Peyer's patch (tissue), 4 donors: ENCODE data around the gene SLC17A5. TPM values are rescaled to one million over a fixed set of nuclear protein-coding genes. Genes with fewer than 3 reads are reported as not detected.

Experiments used
- DNase-seq, 3 donors: peaks; one replicate each; pipeline ENCODE4 v3.0.0-alpha.2; 2017 to 2019
- H3K27ac ChIP-seq, 4 donors: fragments of 200-600 bp; sonication (generic); one replicate each; pipeline ENCODE4 v1.5.1; 2016 to 2019
- H3K27me3 ChIP-seq, 2 donors: fragments of 200-600 bp; sonication (generic); one replicate each; pipeline ENCODE4 v1.5.1; 2019
- H3K36me3 ChIP-seq, 3 donors: fragments of 200-600 bp; sonication (generic); one replicate each; pipeline ENCODE4 v1.5.1; 2016 to 2019
- H3K4me1 ChIP-seq, 4 donors: fragments of 200-600 bp; sonication (generic); one replicate each; pipeline ENCODE4 v1.5.1; 2016 to 2019
- H3K4me3 ChIP-seq, 4 donors: fragments of 200-600 bp; sonication (generic); 1 replicate in 3 of 4; 2 replicates in 1 of 4; pipeline ENCODE4 v1.5.1; 2016 to 2019; ENCODE audit warnings: mild to moderate bottlenecking in 1 of 4
- H3K9me3 ChIP-seq, 4 donors: fragments of 200-600 bp; sonication (generic); one replicate each; pipeline ENCODE4 v1.5.1; 2016 to 2019; ENCODE audit warnings: mild to moderate bottlenecking in 1 of 4
- POLR2A ChIP-seq, 2 donors: fragments of 450-650 bp; IDR thresholded peaks; one replicate each; pipeline ENCODE4 v1.5.1; 2017; ENCODE audit warnings: antibody characterized with exemption in 2 of 2, mild to moderate bottlenecking in 2 of 2, moderate library complexity in 2 of 2
- total RNA-seq, 4 donors: library from RNA; depleted of rRNA; stranded (reverse); fragments of >200 nt; gene quantifications; one replicate each; pipeline ENCODE4 v1.1.0, GENCODE V29; 2016
- TF ChIP-seq, protein P1 (sequence below), 6 experiments: fragments of 450-650 bp in 4 of 6; fragments of 200-600 bp in 2 of 6; sonication (generic) in 1 of 6; IDR thresholded peaks; one replicate each; pipeline ENCODE4 v1.5.1; 2017 to 2019; ENCODE audit warnings: antibody characterized with exemption in 6 of 6, mild to moderate bottlenecking in 3 of 6, moderate library complexity in 1 of 6

Gene SLC17A5
- total RNA-seq, 4 donors from 2014 or later: 6.6 to 49.7 (median 26.3) TPM

DNA sequence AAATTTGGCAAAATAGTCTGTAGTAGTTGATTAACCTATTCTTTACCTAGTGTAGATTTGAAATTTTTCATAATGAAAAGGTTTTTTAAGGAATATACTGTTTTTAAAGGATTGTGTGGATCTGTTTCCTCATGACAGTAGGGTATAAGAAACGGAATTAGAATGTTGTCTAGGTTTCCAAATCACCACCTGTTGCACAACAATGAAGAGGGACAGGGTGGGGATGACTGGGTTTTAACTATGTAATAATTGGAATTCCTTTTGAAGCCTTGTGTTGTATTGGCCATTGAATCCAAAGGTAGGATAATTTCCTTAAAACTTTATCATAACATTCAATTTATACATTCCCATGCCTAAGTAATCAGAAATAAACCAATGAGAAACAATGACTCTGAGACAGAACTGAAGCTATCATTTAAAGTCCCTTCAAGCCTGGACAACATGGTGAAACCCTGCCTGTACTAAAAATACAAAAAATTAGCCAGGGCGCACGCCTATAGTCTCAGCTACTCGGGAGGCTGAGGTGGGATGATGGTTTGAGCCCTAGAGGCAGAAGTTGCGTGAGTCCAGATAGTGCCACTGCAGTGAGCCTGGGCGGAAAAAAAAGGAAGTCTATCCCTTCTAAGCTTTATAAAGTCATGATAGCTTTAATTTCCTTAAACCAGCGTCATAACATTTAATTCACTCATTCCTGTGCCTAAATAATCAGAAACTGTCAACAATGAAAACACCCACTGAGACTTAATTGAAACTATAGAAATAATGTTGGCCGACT lies 18.3 kb upstream of the SLC17A5 start:
- H3K36me3 ChIP-seq: no peaks in the 10 kb centered on the region
- no peak overlapping the region for H3K4me3 ChIP-seq
- no peak overlapping the region for H3K27ac ChIP-seq
- no peaks in the 10 kb centered on the region for H3K27me3 ChIP-seq
- no peaks in the 10 kb centered on the region for H3K9me3 ChIP-seq
- no peaks in the 10 kb centered on the region for H3K4me1 ChIP-seq
- DNase-seq: no peak
- TF ChIP-seq POLR2A (IDR thresholded peaks at IDR 0.05): no peak
- TF ChIP-seq, protein P1, sequence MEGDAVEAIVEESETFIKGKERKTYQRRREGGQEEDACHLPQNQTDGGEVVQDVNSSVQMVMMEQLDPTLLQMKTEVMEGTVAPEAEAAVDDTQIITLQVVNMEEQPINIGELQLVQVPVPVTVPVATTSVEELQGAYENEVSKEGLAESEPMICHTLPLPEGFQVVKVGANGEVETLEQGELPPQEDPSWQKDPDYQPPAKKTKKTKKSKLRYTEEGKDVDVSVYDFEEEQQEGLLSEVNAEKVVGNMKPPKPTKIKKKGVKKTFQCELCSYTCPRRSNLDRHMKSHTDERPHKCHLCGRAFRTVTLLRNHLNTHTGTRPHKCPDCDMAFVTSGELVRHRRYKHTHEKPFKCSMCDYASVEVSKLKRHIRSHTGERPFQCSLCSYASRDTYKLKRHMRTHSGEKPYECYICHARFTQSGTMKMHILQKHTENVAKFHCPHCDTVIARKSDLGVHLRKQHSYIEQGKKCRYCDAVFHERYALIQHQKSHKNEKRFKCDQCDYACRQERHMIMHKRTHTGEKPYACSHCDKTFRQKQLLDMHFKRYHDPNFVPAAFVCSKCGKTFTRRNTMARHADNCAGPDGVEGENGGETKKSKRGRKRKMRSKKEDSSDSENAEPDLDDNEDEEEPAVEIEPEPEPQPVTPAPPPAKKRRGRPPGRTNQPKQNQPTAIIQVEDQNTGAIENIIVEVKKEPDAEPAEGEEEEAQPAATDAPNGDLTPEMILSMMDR (IDR thresholded peaks at IDR 0.05): no peak

DNA sequence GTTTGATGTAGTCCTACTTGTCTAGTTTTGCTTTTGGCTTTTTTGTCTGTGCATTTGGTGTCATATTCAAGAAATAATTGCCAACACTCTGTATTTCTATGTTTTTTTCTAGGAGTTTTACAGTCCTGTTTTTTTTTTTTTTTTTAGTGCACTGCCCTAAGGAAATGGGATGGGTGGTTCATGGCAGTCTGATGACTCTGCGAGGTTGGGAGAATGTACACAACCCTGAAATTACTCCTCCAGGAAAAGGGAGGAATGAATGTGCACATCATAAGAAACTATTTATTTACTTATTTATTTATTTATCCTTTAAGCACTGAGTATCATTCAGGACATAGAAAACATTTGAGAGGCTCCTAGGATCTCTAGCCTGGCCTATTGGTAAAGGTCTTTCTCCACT lies 15.2 kb upstream of the SLC17A5 start:
- no peaks in the 10 kb centered on the region for H3K27me3 ChIP-seq
- no peaks in the 10 kb centered on the region for H3K4me1 ChIP-seq
- no peak for DNase-seq
- TF ChIP-seq POLR2A (IDR thresholded peaks at IDR 0.05): no peak
- TF ChIP-seq, protein P1 (IDR thresholded peaks at IDR 0.05): no peak
- H3K9me3 ChIP-seq: no peaks in the 10 kb centered on the region
- no peak overlapping the region for H3K4me3 ChIP-seq
- no peak overlapping the region for H3K27ac ChIP-seq
- no peaks in the 10 kb centered on the region for H3K36me3 ChIP-seq

DNA sequence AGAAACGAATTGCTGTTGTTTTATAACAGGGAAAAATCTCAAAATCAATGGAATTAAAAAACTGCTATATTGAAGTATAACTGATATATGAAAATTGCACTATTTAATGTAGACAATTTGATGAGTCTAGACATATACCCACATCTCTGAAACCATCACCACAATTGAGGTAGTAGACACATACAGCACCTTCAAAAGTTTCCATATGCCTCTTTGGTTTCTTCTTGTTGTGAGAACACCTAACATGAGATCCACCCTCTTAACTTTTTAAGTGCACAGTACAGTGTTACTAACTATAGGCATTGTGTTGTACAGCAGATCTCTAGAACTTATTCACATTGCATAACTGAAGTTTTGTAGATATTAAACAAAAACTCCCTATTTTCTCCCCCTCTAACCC lies 14.0 kb upstream of the SLC17A5 start:
- no peaks in the 10 kb centered on the region for H3K36me3 ChIP-seq
- DNase-seq: no peak
- H3K9me3 ChIP-seq: no peaks in the 10 kb centered on the region
- no peaks in the 10 kb centered on the region for H3K4me1 ChIP-seq
- H3K27ac ChIP-seq: no peak overlapping the region
- no peaks in the 10 kb centered on the region for H3K27me3 ChIP-seq
- no peak for TF ChIP-seq POLR2A (IDR thresholded peaks at IDR 0.05)
- TF ChIP-seq, protein P1 (IDR thresholded peaks at IDR 0.05): no peak
- H3K4me3 ChIP-seq: no peak overlapping the region

DNA sequence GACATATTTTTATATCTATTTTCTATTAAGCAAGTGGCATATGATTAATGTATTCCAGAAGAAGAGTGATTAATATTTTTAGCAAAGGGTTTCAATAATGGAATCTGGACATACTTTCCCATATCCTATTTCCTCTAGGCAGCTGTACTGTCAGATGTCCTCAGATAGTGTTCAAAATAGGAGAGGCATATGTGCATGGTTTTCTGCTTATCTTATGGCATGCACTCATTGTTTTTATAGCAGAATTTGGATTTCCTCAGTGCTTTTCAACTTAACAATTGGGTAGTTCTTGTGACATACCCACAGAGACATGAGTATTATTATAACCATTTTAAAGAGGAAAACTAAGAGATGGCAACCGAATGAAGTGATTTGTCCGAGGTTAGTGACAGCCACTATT lies 12.6 kb upstream of the SLC17A5 start:
- Histone ChIP-seq H3K4me1 (no peaks in the 10 kb centered on the region), H3K36me3 (no peaks in the 10 kb centered on the region), H3K9me3 (no peaks in the 10 kb centered on the region), H3K27me3 (no peaks in the 10 kb centered on the region), H3K27ac (peak overlapping the region in 2 of 4 donors; percentile 28 to 50), H3K4me3 (no peak overlapping the region)
- no peak for DNase-seq
- no peak for TF ChIP-seq POLR2A (IDR thresholded peaks at IDR 0.05)
- TF ChIP-seq, protein P1 (IDR thresholded peaks at IDR 0.05): no peak

DNA sequence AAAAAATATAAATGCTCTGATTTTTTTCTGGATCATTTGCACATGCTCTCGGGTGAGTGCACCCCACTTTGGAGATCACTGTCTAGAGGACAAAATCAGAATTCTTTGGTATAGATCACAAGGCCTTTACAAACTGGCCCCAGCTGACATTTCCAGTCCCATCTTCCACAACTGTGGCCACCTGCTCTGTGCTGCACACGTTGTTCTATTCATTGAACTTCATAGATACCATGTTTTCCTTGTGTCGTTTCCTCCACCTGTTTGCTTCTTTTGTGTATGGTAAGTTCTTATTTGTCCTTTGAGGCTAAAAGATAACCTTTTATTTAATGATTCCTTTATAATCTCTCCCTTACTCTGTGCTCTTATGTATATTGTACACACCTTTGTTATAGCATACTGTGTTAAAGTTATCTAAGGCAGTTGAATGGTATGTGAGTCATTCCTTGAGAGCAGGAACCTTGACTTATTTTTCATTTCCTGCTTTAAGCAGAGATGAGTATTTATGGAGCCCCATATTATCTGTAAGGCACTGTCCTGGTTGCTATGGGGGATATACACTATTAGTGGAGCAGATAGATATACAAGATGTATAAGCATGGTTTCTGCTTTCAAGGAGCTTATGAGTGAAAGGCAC lies 12.0 kb upstream of the SLC17A5 start:
- Histone ChIP-seq H3K36me3 (no peaks in the 10 kb centered on the region), H3K9me3 (no peaks in the 10 kb centered on the region), H3K27ac (peak overlapping the region in 2 of 4 donors; percentile 50 to 52), H3K4me1 (no peaks in the 10 kb centered on the region), H3K27me3 (no peaks in the 10 kb centered on the region), H3K4me3 (no peak overlapping the region)
- TF ChIP-seq, protein P1 (IDR thresholded peaks at IDR 0.05): no peak
- no peak for TF ChIP-seq POLR2A (IDR thresholded peaks at IDR 0.05)
- no peak for DNase-seq
